ENCODE results near the gene NFATC2IP.
"Not testable (repeated sequence)": the region's sequence is repeated elsewhere in the genome, so short reads cannot be mapped to it uniquely, and the experiment has no call there.

Gene NFATC2IP

DNA sequence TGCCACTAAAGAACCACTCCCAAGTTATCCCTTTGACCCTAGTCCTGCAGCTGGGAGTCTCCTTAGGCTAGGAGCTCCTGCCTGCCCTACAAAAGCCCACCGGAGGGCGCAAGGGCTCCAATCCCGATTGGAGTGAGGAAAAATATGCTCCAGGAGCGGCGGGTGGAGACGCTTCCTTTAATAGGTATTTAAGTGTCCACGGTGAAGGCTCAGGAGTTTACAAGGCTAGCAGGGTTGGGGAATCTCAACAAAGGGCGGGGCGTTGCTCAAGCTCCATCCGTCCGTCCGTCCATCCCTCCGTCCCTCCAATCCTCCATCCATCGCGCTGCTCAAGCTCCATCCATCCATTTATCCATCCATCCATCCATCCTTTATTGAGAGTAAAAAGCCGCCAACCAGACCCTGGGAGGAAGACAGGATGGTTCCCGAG lies 23.3 kb downstream of the NFATC2IP start:
- peak; percentile 78 for DNase-seq (ENCODE audit: low spot score)

DNA sequence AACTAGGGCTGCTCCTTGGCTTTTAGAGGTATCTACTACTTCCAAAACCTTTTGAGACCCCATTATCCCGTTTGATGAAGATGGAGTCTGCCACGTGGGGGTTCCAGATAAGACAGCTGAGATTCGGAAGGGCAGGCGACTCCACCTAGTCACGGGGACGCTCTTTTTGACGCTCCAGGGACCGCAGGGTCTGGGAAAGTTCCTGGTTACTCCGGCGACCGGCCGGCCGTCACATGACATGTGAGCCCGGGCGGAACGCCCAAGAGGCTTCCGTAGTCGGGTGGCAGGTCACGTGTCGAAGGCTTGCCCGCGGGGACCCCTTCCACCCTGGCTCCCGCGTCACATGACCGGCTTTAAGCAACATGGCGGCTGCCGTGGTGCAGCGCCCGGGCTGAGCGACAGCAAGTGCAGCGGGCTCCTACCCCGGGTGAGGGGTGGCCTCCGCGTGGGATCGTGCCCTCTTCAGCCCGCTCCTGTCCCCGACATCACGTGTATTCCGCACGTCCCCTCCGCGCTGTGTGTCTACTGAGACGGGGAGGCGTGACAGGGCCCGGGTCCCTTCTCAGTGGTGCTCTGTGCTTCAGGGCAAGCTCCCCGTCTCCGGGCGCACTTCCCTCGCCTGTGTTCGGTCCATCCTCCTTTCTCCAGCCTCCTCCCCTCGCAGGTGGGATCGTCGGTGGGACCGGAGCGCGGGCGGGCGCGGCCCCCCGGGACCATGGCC lies 23.9 kb downstream of the NFATC2IP start, which contains the start of gene SPNS1:
SPNS1 (plus strand) TSS at position 342 of the 721 bp plus-strand sequence; CDS start at position 716, 374 bp downstream.
- DNase-seq (ENCODE audit: low spot score): peak; percentile 99

DNA sequence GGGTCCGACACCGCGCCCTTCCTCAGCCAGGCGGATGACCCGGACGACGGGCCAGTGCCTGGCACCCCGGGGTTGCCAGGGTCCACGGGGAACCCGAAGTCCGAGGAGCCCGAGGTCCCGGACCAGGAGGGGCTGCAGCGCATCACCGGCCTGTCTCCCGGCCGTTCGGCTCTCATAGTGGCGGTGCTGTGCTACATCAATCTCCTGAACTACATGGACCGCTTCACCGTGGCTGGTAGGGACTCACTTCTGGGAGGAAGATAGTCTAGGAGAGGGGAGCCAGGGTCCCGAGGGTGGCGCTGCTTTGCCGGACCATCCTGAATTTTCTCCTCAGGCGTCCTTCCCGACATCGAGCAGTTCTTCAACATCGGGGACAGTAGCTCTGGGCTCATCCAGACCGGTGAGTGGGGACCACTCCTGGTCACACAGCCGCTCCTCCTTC lies 24.4 kb downstream of the NFATC2IP start:
- no peak for DNase-seq (ENCODE audit: low spot score)

DNA sequence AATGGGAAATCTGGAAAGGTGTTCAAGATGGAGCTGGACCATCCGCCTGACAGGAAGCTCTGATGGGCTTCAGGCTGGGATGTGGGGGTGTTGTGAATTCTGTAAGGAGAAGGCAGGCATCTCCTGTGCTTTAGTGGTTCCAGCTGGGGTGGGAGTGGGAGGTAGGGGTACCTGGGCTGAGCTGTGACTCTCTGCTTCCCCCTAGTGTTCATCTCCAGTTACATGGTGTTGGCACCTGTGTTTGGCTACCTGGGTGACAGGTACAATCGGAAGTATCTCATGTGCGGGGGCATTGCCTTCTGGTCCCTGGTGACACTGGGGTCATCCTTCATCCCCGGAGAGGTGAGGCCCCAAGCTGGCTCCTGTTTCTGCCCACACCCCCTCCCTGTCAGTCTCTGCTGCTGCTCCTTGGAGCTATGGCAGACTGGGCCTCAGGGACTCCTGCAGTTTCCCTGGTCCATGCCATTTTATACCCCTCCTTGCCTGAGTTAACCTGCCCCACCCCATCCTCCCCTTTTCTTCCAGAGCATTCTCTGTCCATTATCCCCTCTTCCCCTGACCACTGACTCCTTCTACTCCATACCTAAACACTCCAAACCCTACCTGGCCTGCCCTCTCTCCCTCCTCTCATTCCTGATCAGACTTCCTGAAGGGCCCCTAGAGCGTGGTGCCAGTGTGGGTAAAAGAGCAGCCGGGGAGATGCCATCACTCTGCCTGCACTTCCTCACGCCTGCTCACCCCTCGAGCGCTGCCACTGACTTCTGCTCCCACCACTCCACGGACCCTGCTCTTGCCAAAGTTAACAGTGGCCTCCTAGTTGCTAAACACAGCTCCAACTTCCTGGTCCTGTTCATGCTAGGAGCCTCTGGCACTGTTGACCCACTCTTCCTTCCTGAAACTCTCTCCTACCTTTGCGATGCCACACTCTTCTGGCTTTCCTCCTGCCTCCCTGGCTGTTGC lies 27.2 kb downstream of the NFATC2IP start:
- DNase-seq (ENCODE audit: low spot score): no peak

DNA sequence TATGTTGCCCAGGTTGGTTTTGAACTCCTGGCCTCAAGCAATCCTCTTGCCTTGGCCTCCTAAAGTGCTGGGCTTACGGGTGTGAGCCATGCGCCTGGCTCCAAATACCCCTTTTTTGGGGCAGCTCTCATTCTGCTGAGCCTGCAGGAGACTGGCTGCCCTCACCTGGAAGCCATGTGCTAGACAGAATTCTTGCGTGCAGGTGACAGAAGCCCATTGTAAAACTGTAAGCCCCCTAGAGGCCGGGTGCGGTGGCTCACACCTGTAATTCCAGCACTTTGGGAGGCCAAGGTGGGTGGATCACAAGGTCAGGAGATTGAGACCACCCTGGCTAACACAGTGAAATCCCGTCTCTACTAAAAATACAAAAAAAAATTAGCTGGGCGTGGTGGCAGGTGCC lies 29.6 kb downstream of the NFATC2IP start:
- DNase-seq (ENCODE audit: low spot score): not testable (repeated sequence)

DNA sequence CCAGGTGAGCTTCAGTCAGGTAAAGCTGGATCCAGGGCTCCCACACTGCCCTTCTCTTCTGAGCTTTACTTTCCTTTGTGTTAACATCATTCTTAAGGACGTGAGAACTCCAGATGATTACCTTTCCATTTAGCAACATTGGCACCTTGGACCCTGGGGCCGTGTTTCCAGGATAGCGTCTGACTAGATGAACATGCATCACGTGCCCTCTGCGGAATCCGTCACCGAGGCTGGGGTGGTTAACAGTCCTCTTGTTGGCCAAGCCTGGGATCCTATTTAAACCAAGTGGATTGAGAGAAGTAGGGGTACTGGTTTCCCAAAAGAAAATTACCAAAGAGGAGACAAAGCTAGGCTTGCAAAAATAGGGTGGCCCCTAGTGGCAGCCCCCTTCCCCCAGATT lies 30.2 kb downstream of the NFATC2IP start:
- no peak for DNase-seq (ENCODE audit: low spot score)

DNA sequence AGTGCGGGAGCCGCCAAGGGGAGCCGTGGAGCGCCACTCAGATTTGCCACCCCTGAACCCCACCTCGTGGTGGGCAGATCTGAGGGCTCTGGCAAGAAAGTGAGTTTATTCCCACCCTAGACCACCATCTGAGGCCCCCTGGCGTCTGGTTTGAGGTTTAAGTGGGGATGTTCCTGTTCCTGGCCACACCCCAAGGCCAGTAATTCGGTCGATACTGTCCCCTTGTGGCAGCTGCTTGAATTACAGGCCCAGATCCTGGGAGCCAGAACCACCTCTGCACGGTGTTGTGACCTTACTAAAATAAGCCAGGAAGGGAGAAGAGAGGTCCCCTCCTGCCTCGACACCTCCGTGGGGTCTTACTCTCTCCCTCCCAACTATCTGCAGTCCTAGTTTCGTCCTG lies 30.8 kb downstream of the NFATC2IP start:
- DNase-seq (ENCODE audit: low spot score): peak; percentile 54

DNA sequence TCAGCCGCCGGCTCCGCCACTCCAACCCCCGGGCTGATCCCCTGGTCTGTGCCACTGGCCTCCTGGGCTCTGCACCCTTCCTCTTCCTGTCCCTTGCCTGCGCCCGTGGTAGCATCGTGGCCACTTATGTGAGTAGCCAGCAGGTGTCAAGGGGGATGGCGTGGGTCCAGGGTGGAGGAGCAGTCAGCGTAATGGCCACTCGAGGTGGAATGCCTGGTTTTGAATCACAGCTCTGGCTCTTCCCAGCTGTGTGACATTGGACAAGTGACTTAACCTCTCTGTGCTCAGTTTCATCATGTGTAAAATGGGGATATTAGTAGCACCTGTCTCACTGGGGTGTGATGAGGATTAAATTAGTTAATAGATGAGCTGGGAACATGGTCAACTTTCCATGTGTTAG lies 31.7 kb downstream of the NFATC2IP start:
- no peak for DNase-seq (ENCODE audit: low spot score)

DNA sequence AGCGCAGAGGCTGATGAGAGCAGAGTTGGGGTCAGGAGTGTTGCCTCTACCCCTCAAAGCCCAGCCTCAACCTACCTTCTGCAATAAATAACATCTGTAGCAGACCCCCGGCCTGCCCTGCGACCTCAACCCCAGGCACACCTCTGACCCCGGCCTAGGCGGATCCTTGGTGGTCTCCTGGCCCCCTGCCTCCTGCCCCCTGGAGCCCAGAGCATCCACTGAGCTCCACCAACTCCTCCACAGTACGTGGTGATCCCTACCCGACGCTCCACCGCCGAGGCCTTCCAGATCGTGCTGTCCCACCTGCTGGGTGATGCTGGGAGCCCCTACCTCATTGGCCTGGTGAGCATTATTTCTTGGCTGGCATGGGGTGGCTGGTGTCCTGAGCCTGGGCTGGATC lies 32.2 kb downstream of the NFATC2IP start:
- no peak for DNase-seq (ENCODE audit: low spot score)

DNA sequence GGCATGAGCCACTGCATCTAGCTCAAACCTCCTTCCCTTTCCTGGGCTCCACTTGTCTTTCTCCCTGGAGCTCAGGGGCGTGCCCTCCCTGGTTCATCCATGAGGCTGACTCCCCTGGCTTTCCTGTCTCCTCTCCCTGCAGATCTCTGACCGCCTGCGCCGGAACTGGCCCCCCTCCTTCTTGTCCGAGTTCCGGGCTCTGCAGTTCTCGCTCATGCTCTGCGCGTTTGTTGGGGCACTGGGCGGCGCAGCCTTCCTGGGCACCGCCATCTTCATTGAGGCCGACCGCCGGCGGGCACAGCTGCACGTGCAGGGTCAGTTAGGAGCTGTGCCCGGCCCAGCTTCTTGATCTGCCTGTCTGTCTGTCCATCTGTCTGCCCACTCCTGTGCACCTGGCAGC lies 32.9 kb downstream of the NFATC2IP start:
- no peak for DNase-seq (ENCODE audit: low spot score)

DNA sequence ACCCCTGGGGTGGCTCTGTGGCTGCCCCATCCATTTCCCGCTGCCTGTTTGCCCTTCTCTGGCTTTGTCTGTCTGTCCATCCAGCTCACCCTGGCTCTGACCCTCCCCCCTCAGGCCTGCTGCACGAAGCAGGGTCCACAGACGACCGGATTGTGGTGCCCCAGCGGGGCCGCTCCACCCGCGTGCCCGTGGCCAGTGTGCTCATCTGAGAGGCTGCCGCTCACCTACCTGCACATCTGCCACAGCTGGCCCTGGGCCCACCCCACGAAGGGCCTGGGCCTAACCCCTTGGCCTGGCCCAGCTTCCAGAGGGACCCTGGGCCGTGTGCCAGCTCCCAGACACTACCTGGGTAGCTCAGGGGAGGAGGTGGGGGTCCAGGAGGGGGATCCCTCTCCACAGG lies 33.4 kb downstream of the NFATC2IP start:
- DNase-seq (ENCODE audit: low spot score): no peak

DNA sequence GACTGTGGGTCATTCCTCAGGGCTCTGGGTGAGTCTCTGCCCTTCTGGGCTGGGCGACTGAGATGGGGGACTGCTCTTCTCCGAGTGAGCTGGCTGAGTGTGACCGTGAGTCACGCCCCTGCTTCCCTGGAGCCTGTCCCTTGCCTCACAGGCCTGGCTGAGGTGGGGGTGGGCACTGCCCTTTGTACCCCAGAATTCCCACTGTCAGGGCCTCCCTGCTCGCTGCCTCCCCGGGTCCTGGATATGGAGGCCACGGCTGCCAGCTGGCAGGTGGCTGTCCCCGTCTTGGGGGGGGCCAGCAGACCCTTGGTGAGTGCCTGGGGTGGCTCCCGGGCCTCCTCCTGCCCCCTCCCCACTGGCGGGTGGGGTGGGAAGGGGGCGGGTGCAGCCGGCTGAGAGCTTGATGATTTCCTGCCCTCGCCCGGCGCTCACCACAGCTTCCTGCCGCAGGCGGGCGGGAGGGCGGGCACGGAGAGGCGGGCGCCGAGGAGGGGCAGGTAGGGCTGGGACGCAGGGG lies 33.9 kb downstream of the NFATC2IP start, which contains the start of gene LAT:
LAT (plus strand) TSS at position 434 of the 517 bp plus-strand sequence. CDS start 366 bp downstream, outside the sequence.
- DNase-seq (ENCODE audit: low spot score): no peak

DNA sequence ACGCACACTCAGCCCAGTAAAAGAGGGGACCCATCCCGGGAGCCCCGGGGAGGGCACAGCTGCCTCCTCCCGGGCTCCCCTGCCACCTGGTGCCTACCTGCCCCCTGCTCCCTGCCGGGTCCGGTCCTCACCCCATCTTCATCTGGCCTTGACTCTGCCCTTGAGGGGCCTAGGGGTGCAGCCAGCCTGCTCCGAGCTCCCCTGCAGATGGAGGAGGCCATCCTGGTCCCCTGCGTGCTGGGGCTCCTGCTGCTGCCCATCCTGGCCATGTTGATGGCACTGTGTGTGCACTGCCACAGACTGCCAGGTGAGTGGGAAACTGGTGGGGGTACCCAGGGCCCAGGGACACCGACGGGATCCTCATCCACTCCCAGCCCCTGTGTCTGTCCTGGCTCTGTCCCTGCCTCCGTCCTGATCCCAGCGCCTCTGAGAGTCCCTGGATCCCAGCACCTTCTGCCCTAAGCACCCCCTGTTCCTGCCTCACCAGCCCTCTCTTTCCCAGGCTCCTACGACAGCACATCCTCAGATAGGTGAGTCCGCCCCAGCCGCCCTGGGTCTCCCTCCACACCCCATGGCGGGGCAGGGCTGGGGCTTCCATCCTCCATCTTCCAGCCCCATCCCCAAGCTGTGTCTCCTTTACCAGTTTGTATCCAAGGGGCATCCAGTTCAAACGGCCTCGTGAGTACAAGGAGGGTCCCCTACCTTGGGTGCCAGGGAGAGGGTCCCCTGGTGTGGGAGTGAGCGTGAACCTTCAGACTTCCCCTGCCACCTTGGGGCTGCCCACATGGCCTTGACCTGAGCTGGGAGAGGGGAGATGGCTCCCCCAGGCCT lies 34.7 kb downstream of the NFATC2IP start:
- DNase-seq (ENCODE audit: low spot score): no peak

DNA sequence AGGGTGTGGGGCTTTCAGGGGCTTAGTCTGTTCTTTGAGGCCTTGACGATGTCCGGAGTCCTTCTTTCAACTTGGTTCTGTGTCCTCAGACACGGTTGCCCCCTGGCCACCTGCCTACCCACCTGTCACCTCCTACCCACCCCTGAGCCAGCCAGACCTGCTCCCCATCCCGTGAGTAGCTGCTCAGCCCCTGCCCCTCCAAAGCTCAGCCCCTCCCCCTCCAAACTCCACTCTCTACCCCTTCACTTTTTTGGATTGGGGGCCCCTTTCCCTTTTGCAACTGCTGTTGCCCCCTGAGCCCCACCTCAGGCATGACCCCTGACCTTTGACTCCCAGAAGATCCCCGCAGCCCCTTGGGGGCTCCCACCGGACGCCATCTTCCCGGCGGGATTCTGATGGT lies 35.3 kb downstream of the NFATC2IP start:
- no peak for DNase-seq (ENCODE audit: low spot score)

DNA sequence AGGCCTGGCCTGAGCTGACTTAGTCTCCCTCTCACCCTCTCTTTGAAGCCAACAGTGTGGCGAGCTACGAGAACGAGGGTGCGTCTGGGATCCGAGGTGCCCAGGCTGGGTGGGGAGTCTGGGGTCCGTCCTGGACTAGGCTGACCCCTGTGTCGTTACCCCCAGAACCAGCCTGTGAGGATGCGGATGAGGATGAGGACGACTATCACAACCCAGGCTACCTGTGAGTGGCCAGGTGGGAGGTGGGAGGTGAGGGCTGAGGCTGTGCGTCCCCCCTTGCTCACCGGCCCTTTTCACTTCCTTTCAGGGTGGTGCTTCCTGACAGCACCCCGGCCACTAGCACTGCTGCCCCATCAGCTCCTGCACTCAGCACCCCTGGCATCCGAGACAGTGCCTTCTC lies 35.8 kb downstream of the NFATC2IP start:
- no peak for DNase-seq (ENCODE audit: low spot score)

DNA sequence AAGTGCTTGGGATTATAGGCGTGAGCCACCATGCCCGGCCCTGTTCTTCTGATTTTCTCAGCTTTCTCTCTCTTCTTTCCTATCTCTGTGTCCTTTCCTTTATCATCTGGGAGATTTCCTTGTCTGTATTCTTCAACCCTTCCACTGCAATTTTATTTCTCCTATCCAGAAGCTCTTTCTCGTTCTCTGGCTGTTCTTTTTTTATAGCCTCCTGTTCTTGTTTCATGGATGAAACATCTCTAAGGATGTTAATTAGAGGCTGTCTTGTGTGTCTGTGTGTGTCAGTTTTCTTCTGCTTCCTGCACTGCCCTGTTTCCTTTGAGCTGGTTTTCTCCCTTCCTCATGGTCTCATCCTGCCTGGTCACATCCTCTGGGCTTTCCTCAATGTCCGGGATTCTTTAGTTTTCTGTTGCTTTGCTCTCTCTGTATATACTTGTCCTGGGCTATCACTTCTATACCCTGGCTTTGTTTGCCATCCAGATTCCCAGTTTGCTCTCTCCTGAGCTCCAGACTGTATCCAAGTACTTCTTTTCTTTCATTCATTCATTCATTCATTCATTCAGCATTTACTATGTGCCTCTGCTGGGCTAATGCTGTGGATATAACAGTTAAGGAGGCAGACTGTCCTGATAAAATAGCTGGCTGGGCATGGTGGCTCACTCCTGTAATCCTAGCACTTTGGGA lies 36.6 kb downstream of the NFATC2IP start:
- DNase-seq (ENCODE audit: low spot score): no peak

DNA sequence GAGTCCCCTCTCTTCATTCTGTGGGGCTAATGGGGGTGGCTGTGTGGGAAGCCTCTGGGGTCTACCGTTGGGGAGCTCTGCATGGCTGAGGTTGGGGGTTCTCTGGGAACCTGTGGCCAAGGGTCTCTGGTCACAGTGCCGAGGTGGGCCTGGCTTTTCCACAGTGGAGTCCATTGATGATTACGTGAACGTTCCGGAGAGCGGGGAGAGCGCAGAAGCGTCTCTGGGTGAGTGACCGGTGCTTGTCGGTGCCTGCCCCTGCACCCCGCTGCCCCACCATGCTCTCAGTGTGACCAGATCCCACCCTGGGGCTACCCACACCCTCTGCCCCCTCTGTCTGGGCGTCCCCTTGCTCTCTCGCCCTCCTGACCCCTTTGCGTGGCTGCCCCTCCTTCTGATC lies 38.6 kb downstream of the NFATC2IP start:
- DNase-seq (ENCODE audit: low spot score): no peak

DNA sequence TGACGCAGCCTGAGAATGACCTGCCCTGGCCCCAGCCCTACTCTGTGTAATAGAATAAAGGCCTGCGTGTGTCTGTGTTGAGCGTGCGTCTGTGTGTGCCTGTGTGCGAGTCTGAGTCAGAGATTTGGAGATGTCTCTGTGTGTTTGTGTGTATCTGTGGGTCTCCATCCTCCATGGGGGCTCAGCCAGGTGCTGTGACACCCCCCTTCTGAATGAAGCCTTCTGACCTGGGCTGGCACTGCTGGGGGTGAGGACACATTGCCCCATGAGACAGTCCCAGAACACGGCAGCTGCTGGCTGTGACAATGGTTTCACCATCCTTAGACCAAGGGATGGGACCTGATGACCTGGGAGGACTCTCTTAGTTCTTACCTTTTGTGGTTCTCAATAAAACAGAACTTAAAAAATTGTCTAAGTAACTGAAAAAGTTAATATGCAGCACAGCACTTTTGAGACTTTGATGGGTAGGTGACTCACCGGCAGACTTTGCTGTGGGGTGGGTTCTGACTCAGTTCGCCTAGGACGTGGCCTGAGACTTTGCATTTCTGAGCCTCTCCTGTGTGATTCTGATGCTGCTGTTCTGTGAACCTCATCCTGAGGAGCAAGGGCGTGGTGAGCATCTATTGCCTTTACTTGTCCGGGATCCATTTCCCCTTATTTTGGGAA lies 39.8 kb downstream of the NFATC2IP start:
- no peak for DNase-seq (ENCODE audit: low spot score)

DNA sequence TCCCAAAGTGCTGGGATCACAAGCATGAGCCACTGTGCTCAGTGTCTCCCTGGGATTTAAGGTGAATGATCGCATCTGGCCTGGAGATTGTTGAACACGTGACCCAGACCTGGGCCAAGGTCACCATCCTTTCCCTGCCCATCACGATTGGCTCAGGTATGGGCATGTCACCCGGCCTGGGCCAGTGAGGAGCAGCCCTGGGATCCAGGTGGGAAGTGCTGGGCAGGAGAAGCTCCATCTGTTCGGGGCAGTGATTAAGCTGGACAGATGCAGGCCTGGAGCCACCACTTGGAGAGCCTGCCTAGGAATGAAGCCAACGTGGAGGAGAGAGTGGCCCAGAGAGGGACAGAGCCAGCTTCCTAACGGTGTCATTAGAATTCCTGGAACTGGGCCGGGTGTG lies 41.0 kb downstream of the NFATC2IP start:
- no peak for DNase-seq (ENCODE audit: low spot score)

DNA sequence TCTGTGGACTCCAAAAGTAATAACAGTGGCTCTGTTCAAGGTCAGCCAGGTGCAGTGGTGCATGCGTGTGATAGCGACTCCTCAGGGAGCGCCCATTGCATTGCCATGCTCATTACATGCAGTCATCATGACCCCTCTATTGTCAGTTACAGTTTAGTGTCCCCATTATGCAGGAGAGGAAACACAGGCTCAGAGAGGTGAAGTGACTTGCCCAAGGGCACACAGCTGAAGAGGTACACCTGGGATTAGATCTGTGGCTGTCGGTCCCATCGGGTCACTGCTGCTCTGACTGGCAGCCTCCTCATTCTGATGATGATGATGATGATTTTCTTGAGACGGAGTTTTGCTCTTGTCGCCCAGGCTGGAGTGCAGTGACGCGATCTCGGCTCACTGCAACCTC lies 41.8 kb downstream of the NFATC2IP start:
- no peak for DNase-seq (ENCODE audit: low spot score)

DNA sequence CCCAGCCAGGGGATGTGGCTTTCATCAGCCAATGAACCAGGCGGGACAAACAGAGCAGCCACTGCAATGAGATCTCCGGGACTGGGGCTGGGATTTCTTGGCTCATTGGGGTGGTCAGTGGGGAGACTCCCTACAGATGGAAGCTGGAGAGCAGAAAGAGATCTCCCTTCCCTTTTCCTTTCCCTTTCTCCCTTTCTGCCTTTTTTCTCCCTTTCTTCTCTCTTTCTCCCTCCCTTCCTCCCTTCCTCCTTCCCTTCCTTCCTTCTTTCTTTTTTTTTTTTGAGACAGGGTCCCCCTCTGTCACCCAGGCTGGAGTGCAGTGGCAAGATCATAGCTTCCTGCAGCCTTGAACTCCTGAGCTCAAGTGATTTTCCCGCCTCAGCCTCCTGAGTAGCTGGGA lies 48.1 kb downstream of the NFATC2IP start:
- no peak for DNase-seq (ENCODE audit: low spot score)

Data from ecto neural progenitor cell (in vitro differentiated cells).